H1 (cell line): Measurements from ENCODE around the gene TMEM165. TPM values are rescaled to one million over a fixed set of nuclear protein-coding genes. Genes with fewer than 3 reads are reported as not detected.

Source experiments
- CTCF ChIA-PET: fragments of 300-600 bp; sonication (Branson Sonifier 250); formaldehyde crosslinking; loops from one replicate; lab custom pipeline; 2021; ENCODE audit not compliant: partially characterized antibody; lab: Charles Lee
- POLR2A ChIA-PET: fragments of 300-600 bp; sonication (Branson Sonifier 250); formaldehyde crosslinking; loops from one replicate; lab custom pipeline; 2021; ENCODE audit warnings: inconsistent platforms; ENCODE audit not compliant: partially characterized antibody; lab: Charles Lee
- DNase-seq, 2 experiments: peaks; one replicate each; pipeline versions ENCODE4 v3.0.0 to v3.0.0-alpha.2; 2010 to 2022; ENCODE audit warnings: low spot score in 2 of 2, low read depth in 1 of 2, mixed read lengths in 1 of 2
- FAIRE-seq: peaks from 2 replicates; lab custom pipeline; 2011; peaks lifted over from hg19 to GRCh38; lab: Jason Lieb, UNC
- H2AFZ ChIP-seq: 2 replicates; pipeline ENCODE4 v1.8.1; 2012; ENCODE audit warnings: low read length, inconsistent platforms
- H2AK5ac ChIP-seq: 2 replicates; pipeline ENCODE4 v1.6.1; 2013; ENCODE audit warnings: low read depth, low read length
- H2BK120ac ChIP-seq: replicated peaks from 2 replicates; pipeline ENCODE3; 2013; ENCODE audit warnings: low read depth, low read length, inconsistent platforms
- H2BK12ac ChIP-seq: 2 replicates; pipeline ENCODE4 v1.6.1; 2013; ENCODE audit warnings: low read depth, low read length
- H2BK15ac ChIP-seq: 2 replicates; pipeline ENCODE4 v1.6.1; 2013; ENCODE audit warnings: low read length
- H2BK20ac ChIP-seq: 2 replicates; pipeline ENCODE4 v1.6.1; 2013; ENCODE audit warnings: low read length
- H2BK5ac ChIP-seq: 2 replicates; pipeline ENCODE4 v1.6.1; 2013; ENCODE audit warnings: low read depth, low read length
- H3K14ac ChIP-seq: 2 replicates; pipeline ENCODE4 v1.6.1; 2013; ENCODE audit warnings: inconsistent platforms; ENCODE audit not compliant: insufficient read length
- H3K18ac ChIP-seq: 2 replicates; pipeline ENCODE4 v1.6.1; 2013; ENCODE audit warnings: low read length; ENCODE audit errors: extremely low read depth
- H3K23ac ChIP-seq: 2 replicates; pipeline ENCODE4 v1.6.1; 2013; ENCODE audit warnings: inconsistent platforms; ENCODE audit not compliant: insufficient read length
- H3K23me2 ChIP-seq: 2 replicates; pipeline ENCODE4 v1.6.1; 2013; ENCODE audit warnings: low read depth, low read length
- H3K27ac ChIP-seq: 2 replicates; pipeline ENCODE4 v1.6.1; 2011; ENCODE audit warnings: low read depth, low read length, inconsistent platforms
- H3K27me3 ChIP-seq, 4 experiments: replicated peaks in 1 of 4; 1 replicate in 1 of 4; 2 replicates in 3 of 4; pipeline versions ENCODE4 v1.6.1 to v1.8.1; 2011 to 2013; ENCODE audit warnings: low read length in 3 of 4, mild to moderate bottlenecking in 3 of 4, inconsistent platforms in 2 of 4, mixed read lengths in 2 of 4, moderate library complexity in 1 of 4; ENCODE audit not compliant: control insufficient read depth in 3 of 4, insufficient read depth in 3 of 4; ENCODE audit errors: extremely low read depth in 1 of 4
- H3K36me3 ChIP-seq, 4 experiments: 2 replicates each; pipeline versions ENCODE4 v1.6.1 to v1.8.1; 2011 to 2013; ENCODE audit warnings: mild to moderate bottlenecking in 4 of 4, low read length in 3 of 4, moderate library complexity in 2 of 4, control low read depth in 1 of 4, inconsistent platforms in 1 of 4; ENCODE audit not compliant: insufficient read depth in 4 of 4, control insufficient read depth in 2 of 4
- H3K4ac ChIP-seq: replicated peaks from 2 replicates; pipeline ENCODE3; 2013; ENCODE audit warnings: low read length, low read depth, mixed read lengths, inconsistent platforms; ENCODE audit not compliant: insufficient read length
- H3K4me1 ChIP-seq, 4 experiments: replicated peaks in 1 of 4; 1 replicate in 1 of 4; 2 replicates in 3 of 4; pipeline versions ENCODE4 v1.6.1 to v1.8.1; 2011 to 2013; ENCODE audit warnings: low read length in 3 of 4, inconsistent platforms in 2 of 4, mixed read lengths in 1 of 4; ENCODE audit not compliant: insufficient read depth in 4 of 4, control insufficient read depth in 3 of 4
- H3K4me2 ChIP-seq, 2 experiments: 2 replicates each; pipeline versions ENCODE4 v1.6.1 to v1.8.1; 2011 to 2013; ENCODE audit warnings: low read depth in 2 of 2, low read length in 2 of 2, control low read depth in 1 of 2, inconsistent platforms in 1 of 2, mild to moderate bottlenecking in 1 of 2; ENCODE audit not compliant: insufficient read depth in 1 of 2
- H3K4me3 ChIP-seq, 4 experiments: fragments of 200-600, 300-600 bp in 1 of 4; sonication (generic), shearing (Covaris generic), sonication (Bioruptor Twin) in 1 of 4; 2 replicates each; pipeline versions ENCODE4 v1.5.1 to v1.8.1; 2011 to 2016; ENCODE audit warnings: low read length in 4 of 4, low read depth in 3 of 4, control low read depth in 2 of 4, inconsistent platforms in 2 of 4, mild to moderate bottlenecking in 2 of 4, mixed read lengths in 1 of 4, moderate library complexity in 1 of 4; ENCODE audit not compliant: insufficient read depth in 2 of 4; ENCODE audit errors: extremely low read depth in 1 of 4
- H3K56ac ChIP-seq: replicated peaks from 2 replicates; pipeline ENCODE3; 2013; ENCODE audit warnings: low read depth, mild to moderate bottlenecking, mixed read lengths, low read length, inconsistent platforms; ENCODE audit not compliant: insufficient read length
- H3K79me1 ChIP-seq: 2 replicates; pipeline ENCODE4 v1.6.1; 2013; ENCODE audit warnings: low read depth, low read length, control low read depth
- H3K79me2 ChIP-seq, 2 experiments: 2 replicates each; pipeline versions ENCODE4 v1.6.1 to v1.8.1; 2012 to 2013; ENCODE audit warnings: low read length in 2 of 2, mild to moderate bottlenecking in 2 of 2, inconsistent platforms in 1 of 2; ENCODE audit not compliant: insufficient read depth in 2 of 2, control insufficient read depth in 1 of 2
- H3K9ac ChIP-seq, 4 experiments: replicated peaks in 1 of 4; 1 replicate in 1 of 4; 2 replicates in 3 of 4; pipeline versions ENCODE4 v1.6.1 to v1.8.1; 2011 to 2013; ENCODE audit warnings: low read depth in 3 of 4, low read length in 3 of 4, control low read depth in 2 of 4, mild to moderate bottlenecking in 2 of 4, moderate library complexity in 2 of 4, inconsistent platforms in 1 of 4; ENCODE audit errors: extremely low read depth in 1 of 4
- H3K9me3 ChIP-seq, 2 experiments: 2 replicates each; pipeline versions ENCODE4 v1.6.1 to v1.8.1; 2012 to 2013; ENCODE audit warnings: mild to moderate bottlenecking in 2 of 2, moderate library complexity in 2 of 2, control low read depth in 1 of 2, inconsistent platforms in 1 of 2, low read depth in 1 of 2, low read length in 1 of 2, mixed read lengths in 1 of 2; ENCODE audit not compliant: insufficient read depth in 2 of 2
- H4K20me1 ChIP-seq, 2 experiments: replicated peaks in 1 of 2; 2 replicates each; pipeline versions ENCODE3 to v1.8.1; 2011 to 2013; ENCODE audit warnings: inconsistent platforms in 2 of 2, low read length in 2 of 2, mild to moderate bottlenecking in 1 of 2; ENCODE audit not compliant: insufficient read depth in 2 of 2, control insufficient read depth in 1 of 2
- H4K5ac ChIP-seq: 2 replicates; pipeline ENCODE4 v1.6.1; 2013; ENCODE audit warnings: low read length, low read depth, mixed read lengths, inconsistent platforms; ENCODE audit not compliant: insufficient read length
- H4K8ac ChIP-seq: 2 replicates; pipeline ENCODE4 v1.8.0; 2013; ENCODE audit warnings: mild to moderate bottlenecking, moderate library complexity, low read length, inconsistent platforms; ENCODE audit not compliant: insufficient read depth; ENCODE audit errors: extremely low read depth
- H4K91ac ChIP-seq: replicated peaks from 2 replicates; pipeline ENCODE3; 2013; ENCODE audit warnings: low read length, mixed read lengths, inconsistent platforms; ENCODE audit not compliant: insufficient read length
- BACH1 ChIP-seq: IDR thresholded peaks from 2 replicates; pipeline ENCODE4 v1.6.1; 2012; ENCODE audit warnings: low read length, improper control_type of control experiment
- CBX8 ChIP-seq: fragments of 300-800, 300-1000 bp; sonication (generic); IDR thresholded peaks from 2 replicates; pipeline ENCODE4 v1.7.1; 2016; ENCODE audit warnings: low read depth, low read length, borderline replicate concordance
- CTBP2 ChIP-seq: IDR thresholded peaks from 2 replicates; pipeline ENCODE4 v1.7.0; 2011; ENCODE audit warnings: borderline replicate concordance, mild to moderate bottlenecking, moderate library complexity, mixed read lengths, low read length; ENCODE audit not compliant: insufficient read depth, insufficient read length
- EP300 ChIP-seq, 2 experiments: IDR thresholded peaks; 1 replicate in 1 of 2; 2 replicates in 1 of 2; pipeline ENCODE4 v1.6.1; 2011 to 2012; ENCODE audit warnings: low read depth in 2 of 2, low read length in 2 of 2, mild to moderate bottlenecking in 2 of 2, borderline replicate concordance in 1 of 2, inconsistent platforms in 1 of 2, moderate library complexity in 1 of 2
- EZH2 ChIP-seq: fragments of 200-600 bp; sonication (generic); IDR thresholded peaks from 2 replicates; pipeline ENCODE4 v1.7.1; 2012; ENCODE audit warnings: low read depth, mild to moderate bottlenecking, moderate library complexity, low read length, inconsistent platforms; ENCODE audit not compliant: severe bottlenecking
- MAFK ChIP-seq: IDR thresholded peaks from 2 replicates; pipeline ENCODE4 v1.6.1; 2012; ENCODE audit warnings: low read depth, mild to moderate bottlenecking, improper control_type of control experiment, low read length
- POLR2AphosphoS5 ChIP-seq: IDR thresholded peaks from 2 replicates; pipeline ENCODE4 v1.6.1; 2011; ENCODE audit warnings: low read depth, low read length
- SAP30 ChIP-seq: fragments of 300-600 bp; sonication (generic); IDR thresholded peaks from 2 replicates; pipeline ENCODE4 v1.7.1; 2012; ENCODE audit warnings: low read length, moderate library complexity, mild to moderate bottlenecking, inconsistent platforms; ENCODE audit not compliant: insufficient read depth, insufficient replicate concordance
- SIX5 ChIP-seq: IDR thresholded peaks from 2 replicates; pipeline ENCODE4 v1.6.1; 2011; ENCODE audit warnings: mild to moderate bottlenecking, low read depth, low read length
- WGBS, 2 experiments: shearing (Covaris generic) in 1 of 2; methylation state at CpG; one replicate each; pipeline versions ENCODE4 v1.1.6 to v1.1.7; 2013 to 2015; ENCODE audit warnings: low lambda C conversion rate in 2 of 2, mixed read lengths in 2 of 2, inconsistent platforms in 1 of 2, low coverage in 1 of 2, missing lambda C conversion rate in 1 of 2; ENCODE audit not compliant: insufficient replicate concordance in 2 of 2, insufficient coverage in 1 of 2, insufficient read length in 1 of 2; ENCODE audit errors: extremely low coverage in 1 of 2, missing lambda C conversion rate in 1 of 2; 5-methylcytosine and 5-hydroxymethylcytosine counted together
- polyA plus RNA-seq, 7 experiments: library from polyadenylated mRNA; depleted of rRNA in 3 of 7; stranded (reverse) in 5 of 7; unstranded in 2 of 7; fragments of >200 nt in 5 of 7; fragments of 200-250 nt in 2 of 7; gene quantifications; 1 replicate in 5 of 7; 2 replicates in 1 of 7; 4 replicates in 1 of 7; pipeline versions ENCODE4 v1.2.1 to v1.2.3, GENCODE V29; 2011 to 2013; ENCODE audit warnings: missing spikeins in 2 of 7, mixed read lengths in 2 of 7
- total RNA-seq: library from RNA; stranded (reverse); fragmentation: NEBNext Ultra II Directional; extraction: Animal tissue kit (Norgen Biotek cat#: 25700); gene quantifications from 2 replicates; pipeline ENCODE4 v1.2.1, GENCODE V29; 2021
- TF ChIP-seq, protein P1 (sequence below): IDR thresholded peaks from 2 replicates; pipeline ENCODE4 v1.6.1; 2011; ENCODE audit warnings: low read depth, mild to moderate bottlenecking, low read length; ENCODE audit not compliant: insufficient read depth
- TF ChIP-seq, protein P2 (sequence below): IDR thresholded peaks from 2 replicates; pipeline ENCODE4 v1.6.1; 2012; ENCODE audit warnings: low read length, inconsistent platforms

The TMEM165 gene
- total and polyA plus RNA-seq, 2 of the 8 experiments (the other 6 are each of a cell fraction or from before 2014, with no cell fraction given): 85.5 to 125 TPM

DNA sequence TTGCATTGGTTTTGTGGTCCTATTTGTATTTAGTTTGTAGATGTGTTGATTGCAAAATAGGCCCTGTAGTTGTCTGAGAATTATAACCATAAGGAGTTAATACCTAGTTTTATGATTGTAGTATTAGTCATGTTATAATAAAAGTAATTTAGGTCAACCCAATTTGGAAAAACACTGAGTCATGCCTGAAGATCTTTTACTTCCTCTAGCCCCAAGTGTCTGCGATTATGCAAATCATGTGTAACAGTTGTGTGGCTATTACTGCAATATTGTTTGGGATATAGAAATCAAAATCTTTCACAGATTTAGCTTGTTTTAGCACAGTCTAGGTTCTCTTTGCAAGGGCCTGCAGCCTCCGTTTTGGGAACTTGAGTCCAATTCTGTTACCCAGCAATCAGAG lies 37.1 kb upstream of the TMEM165 start:
- no peak overlapping the region for H2AFZ ChIP-seq
- no peak overlapping the region for H3K23ac ChIP-seq
- no peak overlapping the region for H3K9ac ChIP-seq
- H2BK20ac ChIP-seq: no peak overlapping the region
- TF ChIP-seq, protein P1, sequence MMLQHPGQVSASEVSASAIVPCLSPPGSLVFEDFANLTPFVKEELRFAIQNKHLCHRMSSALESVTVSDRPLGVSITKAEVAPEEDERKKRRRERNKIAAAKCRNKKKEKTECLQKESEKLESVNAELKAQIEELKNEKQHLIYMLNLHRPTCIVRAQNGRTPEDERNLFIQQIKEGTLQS: no peak
- TF ChIP-seq POLR2AphosphoS5 (no peak), EZH2 (no peak), SAP30 (no peak), BACH1 (no peak), CBX8 (no peak), MAFK (no peak), CTBP2 (no peak), SIX5 (no peak), EP300 (IDR thresholded peaks at IDR 0.05; ENCODE audit: borderline replicate concordance in 1 of 2, low read depth in 2 of 2, low read length in 2 of 2) (no peak)
- TF ChIP-seq, protein P2, sequence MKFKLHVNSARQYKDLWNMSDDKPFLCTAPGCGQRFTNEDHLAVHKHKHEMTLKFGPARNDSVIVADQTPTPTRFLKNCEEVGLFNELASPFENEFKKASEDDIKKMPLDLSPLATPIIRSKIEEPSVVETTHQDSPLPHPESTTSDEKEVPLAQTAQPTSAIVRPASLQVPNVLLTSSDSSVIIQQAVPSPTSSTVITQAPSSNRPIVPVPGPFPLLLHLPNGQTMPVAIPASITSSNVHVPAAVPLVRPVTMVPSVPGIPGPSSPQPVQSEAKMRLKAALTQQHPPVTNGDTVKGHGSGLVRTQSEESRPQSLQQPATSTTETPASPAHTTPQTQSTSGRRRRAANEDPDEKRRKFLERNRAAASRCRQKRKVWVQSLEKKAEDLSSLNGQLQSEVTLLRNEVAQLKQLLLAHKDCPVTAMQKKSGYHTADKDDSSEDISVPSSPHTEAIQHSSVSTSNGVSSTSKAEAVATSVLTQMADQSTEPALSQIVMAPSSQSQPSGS: no peak
- no peak overlapping the region for H4K8ac ChIP-seq
- no peaks in the 10 kb centered on the region for H3K79me2 ChIP-seq
- H3K9me3 ChIP-seq: no peaks in the 10 kb centered on the region
- 0 out of 8 replicates have a peak, but pooled peaks cover 0 to 3% (median 0%) of the 10 kb centered on the region in 4 experiments for H3K36me3 ChIP-seq
- H3K27me3 ChIP-seq: no peaks in the 10 kb centered on the region
- POLR2A ChIA-PET: no interaction called here
- no peaks in the 10 kb centered on the region for H3K23me2 ChIP-seq
- no peak overlapping the region for H4K91ac ChIP-seq
- no peak overlapping the region for H2BK120ac ChIP-seq
- H3K56ac ChIP-seq: no peak overlapping the region
- no peak overlapping the region for H3K4me2 ChIP-seq
- no peak overlapping the region for H2AK5ac ChIP-seq
- no peak overlapping the region for H2BK5ac ChIP-seq
- no peak overlapping the region for H3K4me3 ChIP-seq
- no peak for DNase-seq
- H3K18ac ChIP-seq: no peak overlapping the region
- no peak overlapping the region for H3K4ac ChIP-seq
- H2BK15ac ChIP-seq: no peak overlapping the region
- no peaks in the 10 kb centered on the region for H4K20me1 ChIP-seq
- FAIRE-seq: no peak
- H3K27ac ChIP-seq: no peak overlapping the region
- peaks cover 0 to 2% (median 0%) of the 10 kb centered on the region in 4 experiments; a peak in 1 of 7 replicates for H3K4me1 ChIP-seq
- H4K5ac ChIP-seq: no peak overlapping the region
- no peak overlapping the region for H3K14ac ChIP-seq
- CTCF ChIA-PET: no interaction called here
- WGBS, 2 experiments: 86% methylated on average over 2 of the region's 2 CpGs; no CpG with 5 or more reads in 1 of the 2 experiments
- H2BK12ac ChIP-seq: no peak overlapping the region
- no peaks in the 10 kb centered on the region for H3K79me1 ChIP-seq
